Hematopoietic multipotent progenitor cell treated with erythropoietin and hydrocortisone succinate and interleukin-3 and kit ligand, for 15 days (in vitro differentiated cells): ENCODE results near the gene TFAP2A.

ENCODE experiments used
- DNase-seq: peaks from one replicate; pipeline ENCODE4 v3.0.0-alpha.2; 2015; ENCODE audit warnings: low spot score

Gene TFAP2A

GRCh38 chr6:10425975-10426780 is 11.3 kb upstream of the TFAP2A start:
- no peak for DNase-seq

- DNase-seq = no peak
These were observed 10.5 kb upstream of the TFAP2A start for GRCh38 chr6:10425176-10425974.

- DNase-seq = no peak
These were observed 9.2 kb upstream of the TFAP2A start for GRCh38 chr6:10424040-10424439.

- no peak for DNase-seq
These were observed 7.8 kb upstream of the TFAP2A start for GRCh38 chr6:10422737-10423034.

DNA sequence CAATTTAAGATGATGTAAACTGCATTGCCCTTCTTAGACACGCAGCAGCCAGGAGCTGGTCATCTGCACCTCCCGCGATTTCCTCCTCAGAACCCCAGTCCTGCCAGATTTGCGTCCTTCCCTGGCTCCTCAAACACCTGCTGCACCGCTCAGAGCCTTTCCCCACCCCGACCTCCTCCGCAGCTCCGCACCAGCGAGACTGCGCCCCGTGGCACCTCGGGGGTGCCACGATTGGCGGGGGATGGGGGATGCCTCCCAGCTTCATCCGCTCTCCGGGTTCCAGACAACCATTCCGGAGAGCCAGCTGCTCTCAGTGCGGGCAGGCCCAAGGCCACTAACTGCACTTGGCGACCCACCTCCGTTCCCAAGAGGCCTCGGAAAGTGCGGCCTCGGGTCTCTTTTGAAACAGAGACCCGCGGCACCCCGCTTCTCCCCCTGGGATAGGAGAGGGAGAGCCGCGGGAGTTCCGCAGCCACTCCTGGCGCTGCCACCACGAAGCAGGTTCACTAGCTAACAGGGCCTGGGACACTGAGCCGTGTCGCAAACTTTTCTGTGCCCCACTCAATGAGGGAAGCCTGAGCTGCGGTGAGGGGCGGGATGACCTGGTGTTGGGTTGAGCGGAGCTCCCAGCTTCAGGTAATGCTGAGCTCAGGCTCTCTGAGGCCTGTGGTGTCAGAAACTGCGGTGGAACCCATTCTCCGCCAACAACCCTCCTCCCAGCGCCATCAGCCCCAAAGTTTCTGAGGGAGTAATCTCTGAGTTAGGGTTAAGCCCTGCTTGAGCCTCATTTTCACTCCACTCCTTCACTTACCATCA is 7.3 kb upstream of the TFAP2A start:
- DNase-seq = no peak

DNA sequence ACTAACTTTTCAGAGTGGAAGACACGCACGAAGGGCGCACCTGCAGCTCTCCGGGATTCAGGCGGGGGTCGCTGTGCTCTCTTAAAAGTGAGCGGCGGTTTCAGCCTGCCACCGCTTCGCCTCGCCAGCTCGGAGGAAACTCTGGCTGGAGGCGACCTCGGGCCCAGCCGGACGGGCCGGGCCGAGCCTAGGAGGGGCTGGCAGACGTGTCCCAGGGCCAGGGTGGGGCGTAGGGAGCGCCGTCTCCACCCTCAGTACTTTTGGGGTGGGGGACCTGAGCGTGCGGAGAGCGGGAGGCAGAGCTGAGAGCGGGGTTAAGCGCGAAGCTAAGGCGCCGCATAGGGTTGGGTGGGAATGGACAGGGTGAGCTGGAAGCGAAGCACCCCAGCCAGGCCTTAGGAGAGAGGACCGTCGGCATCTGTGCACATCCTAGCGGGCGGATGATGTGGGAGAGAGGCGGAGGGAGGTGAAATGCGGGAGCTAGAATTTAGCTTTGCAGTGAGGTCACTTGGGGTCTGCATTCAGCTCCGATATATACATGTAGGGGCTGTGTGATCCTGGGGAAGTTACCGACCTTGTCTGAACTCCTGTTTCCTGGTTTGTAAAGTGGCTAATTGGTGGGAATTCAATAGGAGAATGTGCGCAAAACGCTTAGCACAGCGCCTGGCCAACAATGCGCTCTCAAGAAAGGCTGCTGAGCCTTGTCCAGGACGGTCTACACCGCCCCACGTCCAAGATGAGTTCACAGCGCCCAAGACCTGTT is 6.5 kb upstream of the TFAP2A start:
- DNase-seq = no peak

GRCh38 chr6:10420546-10421157 is 5.8 kb upstream of the TFAP2A start:
- DNase-seq = no peak

- no peak for DNase-seq
These were observed 5.1 kb upstream of the TFAP2A start for GRCh38 chr6:10419749-10420545.

GRCh38 chr6:10418862-10419748 is 4.2 kb upstream of the TFAP2A start:
- DNase-seq = no peak

DNA sequence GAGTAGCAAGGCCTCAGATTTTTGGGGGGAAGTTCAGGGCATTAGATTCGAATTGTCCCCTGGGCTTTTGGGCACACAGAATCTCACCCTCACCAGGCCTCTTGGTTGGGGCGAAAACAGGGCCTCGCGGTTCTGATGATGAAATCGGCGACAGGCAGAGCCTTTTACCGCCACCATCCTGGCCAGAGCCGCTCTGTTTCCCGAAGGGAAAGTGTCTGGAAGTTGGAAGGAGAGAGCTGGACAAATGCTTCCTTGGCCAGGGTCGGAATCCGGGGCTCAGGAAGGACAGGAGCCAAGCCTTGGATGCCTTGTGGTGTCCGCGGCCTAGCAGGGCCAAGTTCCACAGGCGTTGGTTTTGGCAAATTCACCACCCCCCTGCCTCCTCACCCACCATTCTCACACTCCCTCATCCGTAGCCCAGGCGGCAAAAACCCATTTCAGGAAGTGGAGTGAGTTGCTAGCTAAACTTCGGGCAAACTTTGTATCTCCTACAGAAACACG is 3.5 kb upstream of the TFAP2A start:
- no peak for DNase-seq

GRCh38 chr6:10417681-10418104 is 2.8 kb upstream of the TFAP2A start:
- no peak for DNase-seq

GRCh38 chr6:10416863-10417641 is 2.2 kb upstream of the TFAP2A start:
- DNase-seq = no peak

DNA sequence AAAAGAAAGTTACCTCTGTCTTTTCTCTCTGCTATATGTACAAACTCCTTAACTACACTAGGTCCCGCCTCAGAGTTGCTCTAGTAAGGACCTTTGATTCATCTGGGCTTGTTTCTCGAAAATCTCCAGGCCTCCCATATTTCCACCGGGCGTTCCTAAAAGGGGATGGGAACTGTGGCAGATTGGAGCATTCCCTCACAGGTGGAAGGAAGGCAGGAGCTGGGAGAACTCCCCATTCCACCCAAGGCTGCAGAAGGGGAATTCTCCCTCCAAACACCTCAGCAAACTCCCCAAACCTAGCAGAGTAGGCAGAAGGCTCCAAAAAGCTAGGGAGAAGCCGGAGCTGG is 1.6 kb upstream of the TFAP2A start:
- no peak for DNase-seq

GRCh38 chr6:10415617-10416480 is 975 bp upstream of the TFAP2A start:
- DNase-seq = no peak

GRCh38 chr6:10413850-10414738 is 780 bp downstream of the TFAP2A start:
- DNase-seq = no peak

GRCh38 chr6:10413262-10413849 is 1.5 kb downstream of the TFAP2A start:
- no peak for DNase-seq
